HepG2 (cell line): ENCODE data around the gene HEPACAM. TPM values are rescaled to one million over a fixed set of nuclear protein-coding genes. Genes with fewer than 3 reads are reported as not detected.
A peak's percentile ranks its signal among the peaks of the same experiment; 100 is the strongest.

ENCODE experiments used
- ATAC-seq: fragments of 200-7000 bp; cut with Tn5 transposase; 3 replicates; pipeline ENCODE4 v1.9.1; 2020; ENCODE audit warnings: mild to moderate bottlenecking, moderate library complexity
- BruUV-seq: library from RNA; stranded (reverse); fragments of 400-500 nt; replicated peaks from 2 replicates; lab custom pipeline; 2021; lab: Mats Ljungman, UMichigan
- CTCF ChIA-PET: fragments of 300-600 bp; formaldehyde crosslinking; extraction: SDS; loops from one replicate; lab custom pipeline; 2021; ENCODE audit warnings: low total read pairs, inconsistent platforms, low intra/inter-chr PET ratio; lab: Yijun Ruan, JAX
- POLR2A ChIA-PET: fragments of 350-600 bp; sonication (Branson Sonifier 250); formaldehyde crosslinking; loops from one replicate; lab custom pipeline; 2020; ENCODE audit warnings: antibody characterized with exemption, inconsistent platforms; lab: Yijun Ruan, JAX
- DNase-seq: peaks from one replicate; pipeline ENCODE4 v3.0.0-alpha.2; 2015; ENCODE audit warnings: low spot score
- FAIRE-seq: peaks from 3 replicates; lab custom pipeline; 2011; peaks lifted over from hg19 to GRCh38; lab: Jason Lieb, UNC
- H2AFZ ChIP-seq: one replicate; pipeline ENCODE4 v1.6.1; 2011; ENCODE audit warnings: low read length, inconsistent platforms
- H3K27ac ChIP-seq: fragments of 300-600 bp; 3 replicates; pipeline ENCODE4 v1.8.0; 2011; ENCODE audit warnings: mixed run types, mild to moderate bottlenecking, mixed read lengths, low read length, inconsistent platforms; ENCODE audit not compliant: insufficient read depth; ENCODE audit errors: extremely low read length
- H3K27me3 ChIP-seq, 2 experiments: fragments of 200-600 bp in 1 of 2; 2 replicates in 1 of 2; 3 replicates in 1 of 2; pipeline versions ENCODE4 v1.6.0 to v1.8.0; 2011; ENCODE audit warnings: low read length in 2 of 2, mild to moderate bottlenecking in 2 of 2, moderate library complexity in 2 of 2, inconsistent platforms in 1 of 2; ENCODE audit not compliant: insufficient read depth in 2 of 2, control insufficient read depth in 1 of 2
- H3K36me3 ChIP-seq, 2 experiments: fragments of 200-600 bp in 1 of 2; replicated peaks in 1 of 2; 2 replicates in 1 of 2; 3 replicates in 1 of 2; pipeline versions ENCODE4 v1.5.1 to v1.8.0; 2011; ENCODE audit warnings: low read length in 2 of 2, inconsistent platforms in 1 of 2; ENCODE audit not compliant: insufficient read depth in 2 of 2, control insufficient read depth in 1 of 2
- H3K4me1 ChIP-seq: 2 replicates; pipeline ENCODE4 v1.5.1; 2012; ENCODE audit warnings: low read length, inconsistent platforms; ENCODE audit not compliant: insufficient read depth
- H3K4me2 ChIP-seq: 2 replicates; pipeline ENCODE4 v1.6.0; 2011; ENCODE audit warnings: low read depth, low read length, inconsistent platforms
- H3K4me3 ChIP-seq, 3 experiments: fragments of 200-600 bp in 1 of 3; sonication (generic), shearing (Covaris generic) in 1 of 3; replicated peaks in 1 of 3; 2 replicates each; pipeline ENCODE4 v1.5.1; 2011 to 2016; ENCODE audit warnings: low read length in 3 of 3, inconsistent platforms in 2 of 3, low read depth in 2 of 3, mild to moderate bottlenecking in 2 of 3, control low read depth in 1 of 3, mixed read lengths in 1 of 3; ENCODE audit not compliant: insufficient read depth in 1 of 3
- H3K79me2 ChIP-seq: one replicate; pipeline ENCODE4 v1.6.1; 2011; ENCODE audit warnings: low read length, inconsistent platforms; ENCODE audit not compliant: insufficient read depth
- H3K9ac ChIP-seq: 2 replicates; pipeline ENCODE4 v1.6.0; 2011; ENCODE audit warnings: mild to moderate bottlenecking, low read depth, low read length, inconsistent platforms; ENCODE audit not compliant: insufficient read depth
- H3K9me3 ChIP-seq: 2 replicates; pipeline ENCODE4 v1.5.1; 2012; ENCODE audit warnings: mild to moderate bottlenecking, low read length
- H4K20me1 ChIP-seq: 2 replicates; pipeline ENCODE4 v1.6.0; 2011; ENCODE audit warnings: inconsistent platforms, mild to moderate bottlenecking, low read length, moderate library complexity; ENCODE audit not compliant: insufficient read depth
- ARID2 ChIP-seq: sonication (generic); formaldehyde crosslinking; IDR thresholded peaks from 2 replicates; pipeline ENCODE4 v1.8.1; 2022; ENCODE audit warnings: mild to moderate bottlenecking, missing genetic modification reagents, borderline replicate concordance
- CEBPG ChIP-seq: IDR thresholded peaks from 2 replicates; pipeline ENCODE4 v1.6.1; 2016
- FOSL1 ChIP-seq: sonication (generic); formaldehyde crosslinking; IDR thresholded peaks from 2 replicates; pipeline ENCODE4 v1.9.0; 2021; ENCODE audit warnings: missing genetic modification reagents, borderline replicate concordance
- GABPB1 ChIP-seq: IDR thresholded peaks from 2 replicates; pipeline ENCODE4 v1.6.1; 2016; ENCODE audit warnings: mild to moderate bottlenecking, missing genetic modification reagents, moderate library complexity, missing compliant biosample characterization
- NFE2 ChIP-seq: sonication (generic); formaldehyde crosslinking; IDR thresholded peaks from 2 replicates; pipeline ENCODE4 v1.4.0; 2020; ENCODE audit warnings: missing genetic modification reagents
- RAD51 ChIP-seq: fragments of 450-650 bp; IDR thresholded peaks from 2 replicates; pipeline ENCODE4 v1.6.1; 2016; ENCODE audit warnings: borderline replicate concordance
- RCOR2 ChIP-seq: IDR thresholded peaks from 2 replicates; pipeline ENCODE4 v1.6.1; 2016; ENCODE audit warnings: missing biosample characterization, missing genetic modification reagents
- SATB2 ChIP-seq: sonication (generic); formaldehyde crosslinking; IDR thresholded peaks from 2 replicates; pipeline ENCODE4 v1.5.0; 2020; ENCODE audit warnings: missing genetic modification reagents
- SETDB1 ChIP-seq: sonication (generic); formaldehyde crosslinking; IDR thresholded peaks from 2 replicates; pipeline ENCODE4 v1.5.1; 2020; ENCODE audit warnings: missing genetic modification reagents, mild to moderate bottlenecking, borderline replicate concordance
- SRSF1 ChIP-seq: fragments of 200-400 bp; formaldehyde crosslinking; optimal IDR thresholded peaks from 2 replicates; pipeline ENCODE3; 2017; ENCODE audit warnings: mild to moderate bottlenecking, low read depth, low read length, moderate library complexity
- TBX3 ChIP-seq: fragments of 450-650 bp; IDR thresholded peaks from 2 replicates; pipeline ENCODE4 v1.6.1; 2017; ENCODE audit warnings: antibody characterized with exemption, mild to moderate bottlenecking, inconsistent platforms, borderline replicate concordance
- ZFP37 ChIP-seq: sonication (generic); formaldehyde crosslinking; IDR thresholded peaks from 2 replicates; pipeline ENCODE4 v1.4.0; 2020; ENCODE audit warnings: missing genetic modification reagents, borderline replicate concordance
- ZNF180 ChIP-seq: sonication (generic); formaldehyde crosslinking; IDR thresholded peaks from 2 replicates; pipeline ENCODE4 v1.4.0; 2020; ENCODE audit warnings: low read depth, missing genetic modification reagents, borderline replicate concordance
- ZNF354B ChIP-seq: sonication (generic); formaldehyde crosslinking; IDR thresholded peaks from 2 replicates; pipeline ENCODE4 v1.8.0; 2022; ENCODE audit warnings: mild to moderate bottlenecking, missing genetic modification reagents
- ZNF747 ChIP-seq: sonication (generic); formaldehyde crosslinking; IDR thresholded peaks from 2 replicates; pipeline ENCODE4 v1.8.1; 2023; ENCODE audit warnings: missing genetic modification reagents, mild to moderate bottlenecking, borderline replicate concordance
- ZNF768 ChIP-seq: sonication (generic); formaldehyde crosslinking; IDR thresholded peaks from 2 replicates; pipeline ENCODE4 v1.4.0; 2020; ENCODE audit warnings: missing genetic modification reagents
- ZNF772 ChIP-seq: sonication (generic); formaldehyde crosslinking; IDR thresholded peaks from 2 replicates; pipeline ENCODE4 v1.5.0; 2020; ENCODE audit warnings: mild to moderate bottlenecking, missing genetic modification reagents
- ZNF782 ChIP-seq: sonication (generic); formaldehyde crosslinking; IDR thresholded peaks from 2 replicates; pipeline ENCODE4 v1.4.0; 2020; ENCODE audit warnings: missing genetic modification reagents, mild to moderate bottlenecking, borderline replicate concordance
- ZNF792 ChIP-seq: IDR thresholded peaks from 2 replicates; pipeline ENCODE4 v1.6.1; 2016
- WGBS: methylation state at CpG from one replicate; pipeline ENCODE4 v1.1.6; 2017; ENCODE audit warnings: low lambda C conversion rate; 5-methylcytosine and 5-hydroxymethylcytosine counted together
- in situ Hi-C: cut with HindIII; loops from 2 replicates; pipeline ENCODE4 v1.10.0; 2017; ENCODE audit warnings: low pct_unique_long_range_greater_than_20kb; ENCODE audit not compliant: extremely low pct_ligation_motif_present
- intact Hi-C: fragments of 100-400 bp; cut with micrococcal nuclease; formaldehyde crosslinking; loops from one replicate; pipeline ENCODE4 v1.10.0; 2022; ENCODE audit not compliant: unreplicated experiment
- polyA plus RNA-seq, 8 experiments: library from polyadenylated mRNA; depleted of rRNA in 3 of 8; stranded (reverse) in 7 of 8; unstranded in 1 of 8; fragments of >200 nt; fragmentation: Illumina TruSeq in 4 of 8; extraction: Trizol in 4 of 8; gene quantifications; 2 replicates each; pipeline versions ENCODE4 v1.2.1 to v1.2.3, GENCODE V29; 2011 to 2016; ENCODE audit warnings: low read depth in 4 of 8, missing spikeins in 1 of 8, mixed read lengths in 1 of 8; ENCODE audit not compliant: insufficient read depth in 1 of 8
- total RNA-seq, 5 experiments: library from RNA; depleted of rRNA; stranded (reverse); fragments of >200 nt; fragmentation: Illumina TruSeq; extraction: Trizol; gene quantifications; 2 replicates each; pipeline ENCODE4 v1.2.3, GENCODE V29; 2016; ENCODE audit warnings: low read depth in 1 of 5
- TF ChIP-seq, protein P1 (sequence below): sonication (generic); formaldehyde crosslinking; IDR thresholded peaks from 2 replicates; pipeline ENCODE4 v1.5.0; 2020; ENCODE audit warnings: missing genetic modification reagents, mild to moderate bottlenecking, borderline replicate concordance
- TF ChIP-seq, protein P2 (sequence below): sonication (generic); formaldehyde crosslinking; IDR thresholded peaks from 2 replicates; pipeline ENCODE4 v1.4.0; 2020; ENCODE audit warnings: missing genetic modification reagents

HEPACAM gene
- total and polyA plus RNA-seq, 2 of the 13 experiments (the other 11 are each of a cell fraction or from before 2014, with no cell fraction given) = 66.9 to 121 TPM

DNA sequence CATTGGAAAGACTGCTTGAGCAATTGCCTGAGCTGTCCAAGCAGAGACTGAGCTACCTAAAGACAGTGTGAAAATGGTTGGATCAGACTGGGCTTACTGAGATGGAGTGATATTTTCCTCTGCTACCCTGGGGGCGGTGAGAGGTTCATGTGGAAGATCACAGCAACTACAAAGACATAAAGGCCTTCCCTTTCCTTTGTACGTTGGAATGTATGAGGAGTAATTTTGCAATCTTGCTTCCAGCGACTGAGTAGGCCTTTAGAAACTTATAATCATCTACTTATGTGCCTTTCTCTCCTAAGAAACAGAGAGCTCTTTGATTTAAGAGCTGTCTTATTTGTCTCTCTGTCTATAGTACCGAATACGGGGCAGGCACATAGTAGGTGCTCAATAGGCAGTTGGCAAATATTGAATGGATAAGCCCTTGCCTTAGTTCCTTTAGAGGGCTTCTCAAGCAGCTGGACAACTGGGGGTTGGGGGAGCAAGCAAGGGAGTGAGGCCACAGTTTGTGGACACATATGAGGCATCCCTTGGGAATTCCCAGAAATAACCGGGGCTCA is 2.4 kb upstream of the HEPACAM start:
- Histone ChIP-seq H2AFZ (no peak overlapping the region), H3K4me1 (peaks cover 87% of the 10 kb centered on the region), H3K4me2 (peak overlapping the region; percentile 98), H3K9me3 (no peaks in the 10 kb centered on the region), H3K9ac (peak overlapping the region; percentile 94), H3K36me3 (no peaks in the 10 kb centered on the region), H3K79me2 (peaks cover 34% of the 10 kb centered on the region), H3K4me3 (peak overlapping the region; percentile 8 to 43 (median 25); a peak in 4 of 6 replicates), H3K27ac (peak overlapping the region; percentile 90), H3K27me3 (no peaks in the 10 kb centered on the region; a peak in 1 of 5 replicates), H4K20me1 (no peaks in the 10 kb centered on the region)
- DNase-seq (peak; percentile 77), ATAC-seq (peak; percentile 27), FAIRE-seq (peak; percentile 52)
- intact Hi-C loops (loop anchor here (5.0 kb wide), 2 partner anchors 36 to 316 kb away; partner anchors contain the start of gene TBRG1), in situ Hi-C loops (no loop called here)
- ChIA-PET POLR2A (interaction anchor here (1.3 to 5.8 kb wide), 3 partner anchors 14 to 173 kb away, joined by 3 to 61 read pairs (median 5); partner anchors contain the start of genes CCDC15, ROBO4 and TMEM218), CTCF (no interaction called here)
- WGBS = 3% methylated on average over 6 of the region's 6 CpGs
- BruUV-seq = no TSS peak
- TF ChIP-seq ZNF768 (CRISPR knock-in tag) (no peak), ZFP37 (CRISPR knock-in tag) (no peak), CEBPG (CRISPR knock-in tag) (peak; percentile 76), ZNF354B (CRISPR knock-in tag) (no peak), SETDB1 (CRISPR knock-in tag) (no peak), RCOR2 (CRISPR knock-in tag) (0 out of 2 replicates have a peak, but pooled peaks have one; percentile 21), ZNF782 (CRISPR knock-in tag) (no peak), ZNF180 (CRISPR knock-in tag) (no peak), GABPB1 (CRISPR knock-in tag) (no peak), ARID2 (CRISPR knock-in tag) (no peak), ZNF747 (CRISPR knock-in tag) (no peak), RAD51 (no peak), NFE2 (CRISPR knock-in tag) (no peak), SATB2 (CRISPR knock-in tag) (no peak), FOSL1 (CRISPR knock-in tag) (no peak), ZNF792 (CRISPR knock-in tag) (no peak), ZNF772 (CRISPR knock-in tag) (no peak), SRSF1 (no peak), TBX3 (no peak)
- TF ChIP-seq, protein P1, sequence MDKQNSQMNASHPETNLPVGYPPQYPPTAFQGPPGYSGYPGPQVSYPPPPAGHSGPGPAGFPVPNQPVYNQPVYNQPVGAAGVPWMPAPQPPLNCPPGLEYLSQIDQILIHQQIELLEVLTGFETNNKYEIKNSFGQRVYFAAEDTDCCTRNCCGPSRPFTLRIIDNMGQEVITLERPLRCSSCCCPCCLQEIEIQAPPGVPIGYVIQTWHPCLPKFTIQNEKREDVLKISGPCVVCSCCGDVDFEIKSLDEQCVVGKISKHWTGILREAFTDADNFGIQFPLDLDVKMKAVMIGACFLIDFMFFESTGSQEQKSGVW = no peak
- TF ChIP-seq, protein P2, sequence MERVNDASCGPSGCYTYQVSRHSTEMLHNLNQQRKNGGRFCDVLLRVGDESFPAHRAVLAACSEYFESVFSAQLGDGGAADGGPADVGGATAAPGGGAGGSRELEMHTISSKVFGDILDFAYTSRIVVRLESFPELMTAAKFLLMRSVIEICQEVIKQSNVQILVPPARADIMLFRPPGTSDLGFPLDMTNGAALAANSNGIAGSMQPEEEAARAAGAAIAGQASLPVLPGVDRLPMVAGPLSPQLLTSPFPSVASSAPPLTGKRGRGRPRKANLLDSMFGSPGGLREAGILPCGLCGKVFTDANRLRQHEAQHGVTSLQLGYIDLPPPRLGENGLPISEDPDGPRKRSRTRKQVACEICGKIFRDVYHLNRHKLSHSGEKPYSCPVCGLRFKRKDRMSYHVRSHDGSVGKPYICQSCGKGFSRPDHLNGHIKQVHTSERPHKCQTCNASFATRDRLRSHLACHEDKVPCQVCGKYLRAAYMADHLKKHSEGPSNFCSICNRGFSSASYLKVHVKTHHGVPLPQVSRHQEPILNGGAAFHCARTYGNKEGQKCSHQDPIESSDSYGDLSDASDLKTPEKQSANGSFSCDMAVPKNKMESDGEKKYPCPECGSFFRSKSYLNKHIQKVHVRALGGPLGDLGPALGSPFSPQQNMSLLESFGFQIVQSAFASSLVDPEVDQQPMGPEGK (CRISPR knock-in tag) = peak; percentile 36; the same call in 1 of the 2 replicates
